Ascending aorta (tissue), 2 donors: ENCODE measurements around the gene PLSCR3. TPM values are rescaled to one million over a fixed set of nuclear protein-coding genes. Genes with fewer than 3 reads are reported as not detected.

Experiments used
- DNase-seq, 2 donors: peaks; one replicate each; pipeline ENCODE4 v3.0.0-alpha.2; 2019; ENCODE audit warnings: low spot score in 2 of 2
- H3K27ac ChIP-seq, 2 donors: fragments of 200-600 bp; sonication (generic); one replicate each; pipeline ENCODE4 v1.5.1; 2016 to 2017; ENCODE audit warnings: mild to moderate bottlenecking in 1 of 2
- H3K27me3 ChIP-seq: fragments of 200-600 bp; sonication (generic); one replicate; pipeline ENCODE4 v1.5.1; 2017
- H3K36me3 ChIP-seq, 2 donors: fragments of 200-600 bp; sonication (generic); one replicate each; pipeline ENCODE4 v1.5.1; 2016
- H3K4me1 ChIP-seq, 2 donors: fragments of 200-600 bp; sonication (generic); one replicate each; pipeline ENCODE4 v1.5.1; 2016 to 2017; ENCODE audit warnings: mild to moderate bottlenecking in 1 of 2
- H3K4me3 ChIP-seq, 2 donors: fragments of 200-600 bp; sonication (generic); one replicate each; pipeline ENCODE4 v1.5.1; 2016 to 2017; ENCODE audit warnings: mild to moderate bottlenecking in 1 of 2
- H3K9me3 ChIP-seq, 2 donors: fragments of 200-600 bp; sonication (generic); one replicate each; pipeline ENCODE4 v1.5.1; 2016
- CTCF ChIP-seq, 3 experiments: fragments of 200-600 bp in 2 of 3; fragments of 450-650 bp in 1 of 3; sonication (generic) in 2 of 3; IDR thresholded peaks; one replicate each; pipeline ENCODE4 v1.5.1; 2016 to 2019; ENCODE audit warnings: antibody characterized with exemption in 3 of 3, mild to moderate bottlenecking in 1 of 3, moderate library complexity in 1 of 3
- intact Hi-C: fragments of 100-400 bp; cut with DNase I; formaldehyde crosslinking; loops from one replicate; pipeline ENCODE4 v1.15.1; 2023
- total RNA-seq: library from RNA; depleted of rRNA; stranded (reverse); fragments of >200 nt; gene quantifications from one replicate; pipeline ENCODE4 v1.1.0, GENCODE V29; 2016

PLSCR3 gene
- total RNA-seq, 1 donor from 2014 or later: 297 TPM

DNA sequence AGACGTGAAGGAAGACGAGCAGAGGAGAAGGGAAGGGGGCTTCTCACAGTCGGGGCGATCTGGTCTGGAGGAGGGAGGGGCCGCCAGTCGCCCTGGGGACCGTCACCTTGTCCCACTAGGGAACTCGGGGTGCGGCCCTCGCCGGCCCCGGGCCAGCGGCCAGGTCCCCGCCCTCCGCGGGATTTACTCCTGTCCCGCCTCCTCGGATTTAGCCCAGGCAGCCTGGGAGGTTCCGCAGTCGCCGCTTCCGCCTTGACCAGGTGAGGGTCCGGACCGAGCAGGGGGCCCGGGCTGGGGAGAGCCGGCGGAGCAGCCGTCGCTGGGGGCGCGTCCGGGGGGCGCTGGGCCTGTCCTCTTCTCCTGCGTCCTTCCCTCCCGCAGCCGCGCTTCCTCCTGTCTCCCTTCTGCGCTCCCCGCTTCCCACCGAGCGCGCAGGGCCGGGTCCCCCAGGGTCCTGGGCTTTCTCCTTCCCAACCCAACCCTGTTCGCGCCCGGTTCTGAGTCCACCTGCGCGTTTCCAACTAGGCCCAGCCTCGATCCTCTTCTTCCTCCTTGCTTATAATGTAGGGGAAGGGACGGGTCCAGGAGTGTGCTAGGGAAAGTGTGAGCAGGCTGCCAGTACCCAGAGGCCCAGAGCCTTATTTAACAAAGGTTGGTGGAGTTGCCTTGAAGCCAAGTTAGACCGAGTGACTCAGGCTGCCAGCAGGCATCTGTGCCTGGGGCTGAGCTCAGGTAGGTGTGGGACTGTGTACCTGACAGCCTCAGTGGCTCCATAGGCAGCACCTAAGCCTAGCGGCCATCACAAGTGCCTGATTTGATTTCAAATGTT, 13.3 kb downstream of the PLSCR3 start, which contains the start of gene TNK1:
TNK1 (plus strand) TSS at position 235 of the 829 bp plus-strand sequence. CDS start 1,838 bp downstream, outside the sequence.
- Histone ChIP-seq H3K4me1 (peaks cover 4 to 20% of the 10 kb centered on the region in 2 donors), H3K9me3 (no peaks in the 10 kb centered on the region), H3K4me3 (peak within 1 kb of the TSS; percentile 52 to 67), H3K36me3 (no peaks in the 10 kb centered on the region), H3K27ac (peak within 1 kb of the TSS in 1 of 2 donors; percentile 29), H3K27me3 (no peaks in the 10 kb centered on the region)
- intact Hi-C loops: no loop called here
- TF ChIP-seq CTCF (IDR thresholded peaks at IDR 0.05): no peak
- DNase-seq: peak in 1 of 2 donors; percentile 70

DNA sequence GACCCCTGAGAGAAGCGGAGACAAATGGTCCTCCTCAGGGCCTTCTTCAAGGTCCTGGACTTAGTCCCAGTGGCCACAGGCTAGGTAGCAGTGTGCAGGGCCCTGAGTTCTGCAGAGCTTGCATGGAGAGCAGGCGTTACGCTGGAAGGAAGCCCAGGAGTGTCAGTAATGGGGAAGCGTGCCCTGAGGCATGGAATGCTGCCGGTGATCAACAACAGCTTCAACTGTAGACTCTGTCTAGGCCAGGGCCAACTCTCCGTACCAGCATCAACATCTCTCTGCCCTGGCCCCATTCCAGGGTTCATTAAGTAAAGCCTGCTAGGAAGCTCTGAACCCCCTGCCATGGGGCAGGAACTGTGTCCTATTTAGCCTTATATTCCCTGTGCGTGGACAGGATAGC, 14.0 kb downstream of the PLSCR3 start:
- H3K9me3 ChIP-seq: no peaks in the 10 kb centered on the region
- H3K4me1 ChIP-seq: peaks cover 4 to 20% of the 10 kb centered on the region in 2 donors
- no peaks in the 10 kb centered on the region for H3K27me3 ChIP-seq
- no peaks in the 10 kb centered on the region for H3K36me3 ChIP-seq
- H3K4me3 ChIP-seq: peak overlapping the region; percentile 52 to 67
- DNase-seq: peak in 1 of 2 donors; percentile 72
- intact Hi-C loops: no loop called here
- TF ChIP-seq CTCF (IDR thresholded peaks at IDR 0.05): no peak
- H3K27ac ChIP-seq: peak overlapping the region in 1 of 2 donors; percentile 29

- no peak overlapping the region for H3K4me3 ChIP-seq
- intact Hi-C loops: no loop called here
- DNase-seq: no peak
- H3K27me3 ChIP-seq: no peaks in the 10 kb centered on the region
- no peaks in the 10 kb centered on the region for H3K36me3 ChIP-seq
- H3K27ac ChIP-seq: no peak overlapping the region
- TF ChIP-seq CTCF (IDR thresholded peaks at IDR 0.05): no peak
- H3K9me3 ChIP-seq: no peaks in the 10 kb centered on the region
- H3K4me1 ChIP-seq: peaks cover 4 to 20% of the 10 kb centered on the region in 2 donors
Observed at GRCh38 chr17:7379134-7379533, 15.2 kb downstream of the PLSCR3 start.

DNA sequence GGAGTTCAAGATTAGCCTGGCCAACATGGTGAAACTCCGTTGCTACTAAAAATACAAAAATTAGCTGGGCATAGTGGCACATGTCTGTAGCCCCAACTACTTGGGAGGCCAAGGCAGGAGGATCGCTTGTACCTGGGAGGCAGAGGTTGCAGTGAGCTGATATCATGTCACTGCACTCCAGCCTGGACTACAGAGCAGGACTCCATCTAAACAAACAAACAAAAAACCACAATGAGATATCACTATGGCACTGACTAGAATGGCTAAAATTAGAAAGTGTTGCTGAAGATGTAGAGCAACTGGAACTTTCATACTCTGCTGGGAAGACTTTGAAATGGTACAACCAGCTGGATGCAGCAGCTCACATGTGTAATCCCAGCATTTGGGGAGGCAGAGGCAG, 20.0 kb downstream of the PLSCR3 start:
- Histone ChIP-seq H3K9me3 (no peaks in the 10 kb centered on the region), H3K27ac (no peak overlapping the region), H3K36me3 (no peaks in the 10 kb centered on the region), H3K4me1 (no peaks in the 10 kb centered on the region), H3K27me3 (no peaks in the 10 kb centered on the region), H3K4me3 (no peak overlapping the region)
- TF ChIP-seq CTCF (IDR thresholded peaks at IDR 0.05): no peak
- intact Hi-C loops: no loop called here
- DNase-seq: no peak

DNA sequence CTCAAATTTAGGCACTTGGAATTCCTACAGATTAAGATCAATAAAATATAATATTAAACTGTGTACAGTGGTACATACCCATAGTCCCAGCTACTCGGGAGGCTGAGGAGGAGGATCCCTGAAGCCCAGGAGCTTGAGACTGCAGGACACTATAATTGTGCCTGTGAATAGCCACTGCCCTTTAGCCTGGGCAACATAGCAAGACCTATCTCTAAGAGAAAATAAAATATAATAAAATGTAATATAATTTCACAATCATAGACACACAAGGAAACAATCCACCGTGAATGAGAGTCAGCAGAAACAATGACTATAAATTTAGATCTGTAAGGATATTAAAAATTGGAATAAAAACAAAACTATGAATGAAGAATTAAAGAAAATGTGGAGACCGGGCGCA, 23.5 kb downstream of the PLSCR3 start:
- no peak for DNase-seq
- H3K9me3 ChIP-seq: no peaks in the 10 kb centered on the region
- H3K4me3 ChIP-seq: no peak overlapping the region
- H3K4me1 ChIP-seq: no peaks in the 10 kb centered on the region
- no peaks in the 10 kb centered on the region for H3K36me3 ChIP-seq
- intact Hi-C loops: no loop called here
- no peak for TF ChIP-seq CTCF (IDR thresholded peaks at IDR 0.05)
- no peak overlapping the region for H3K27ac ChIP-seq
- no peaks in the 10 kb centered on the region for H3K27me3 ChIP-seq
